T-helper 2 cell treated with Interferon-gamma antibody and Interleukin-4, amounts not matched to agents 100 ng/mL and 5 ng/mL, for 36 hours (primary cell): Measurements from ENCODE around the gene DIO3. TPM values are rescaled to one million over a fixed set of nuclear protein-coding genes. Genes with fewer than 3 reads are reported as not detected.
"Not testable (repeated sequence)": the region's sequence is repeated elsewhere in the genome, so short reads cannot be mapped to it uniquely, and the experiment has no call there.

Experiments used
- intact Hi-C: fragments of 100-400 bp; cut with micrococcal nuclease; formaldehyde crosslinking; loops from one replicate; pipeline ENCODE4 v1.15.1; 2023
- total RNA-seq: library from RNA; stranded (reverse); gene quantifications from 2 replicates; pipeline ENCODE4 v1.2.3, GENCODE V29; 2022

DIO3 gene
- total RNA-seq, 1 donor from 2014 or later = not detected

- intact Hi-C loops = no loop called here
Observed at GRCh38 chr14:101540481-101541462, 20.5 kb upstream of the DIO3 start.

- intact Hi-C loops = no loop called here
Observed at GRCh38 chr14:101542391-101542790, 18.9 kb upstream of the DIO3 start.

GRCh38 chr14:101543814-101544213 is 17.5 kb upstream of the DIO3 start:
- intact Hi-C loops = no loop called here

GRCh38 chr14:101544550-101544949 is 16.7 kb upstream of the DIO3 start:
- intact Hi-C loops = no loop called here

GRCh38 chr14:101546706-101547105 is 14.6 kb upstream of the DIO3 start:
- intact Hi-C loops = no loop called here

- intact Hi-C loops = no loop called here
Observed at GRCh38 chr14:101547107-101547738, 14.1 kb upstream of the DIO3 start.

- intact Hi-C loops = no loop called here
Observed at GRCh38 chr14:101547961-101548669, 13.2 kb upstream of the DIO3 start.

GRCh38 chr14:101548710-101549109 is 12.6 kb upstream of the DIO3 start:
- intact Hi-C loops = no loop called here

- intact Hi-C loops = no loop called here
Observed at GRCh38 chr14:101549154-101549553, 12.1 kb upstream of the DIO3 start.

- intact Hi-C loops = not testable (repeated sequence)
Observed at GRCh38 chr14:101550202-101550912, 10.9 kb upstream of the DIO3 start.

GRCh38 chr14:101551729-101552595 is 9.3 kb upstream of the DIO3 start:
- intact Hi-C loops = no loop called here

- intact Hi-C loops = no loop called here
Observed at GRCh38 chr14:101552786-101553231, 8.5 kb upstream of the DIO3 start.

- intact Hi-C loops = no loop called here
Observed at GRCh38 chr14:101553393-101553792, 7.9 kb upstream of the DIO3 start.

GRCh38 chr14:101553931-101554330 is 7.4 kb upstream of the DIO3 start:
- intact Hi-C loops = no loop called here

- intact Hi-C loops = no loop called here
Observed at GRCh38 chr14:101554991-101555668, 6.2 kb upstream of the DIO3 start.

GRCh38 chr14:101555669-101556043 is 5.6 kb upstream of the DIO3 start:
- intact Hi-C loops = not testable (repeated sequence)

GRCh38 chr14:101556131-101556530 is 5.2 kb upstream of the DIO3 start:
- intact Hi-C loops = no loop called here

GRCh38 chr14:101556566-101557320 is 4.6 kb upstream of the DIO3 start:
- intact Hi-C loops = no loop called here

GRCh38 chr14:101557321-101557695 is 4.0 kb upstream of the DIO3 start:
- intact Hi-C loops = no loop called here
